GM10248 (cell line): ENCODE results near the gene GPR85.

Experiments used
- CTCF ChIA-PET: fragments of 300-600 bp; sonication (Branson Sonifier 250); formaldehyde crosslinking; extraction: SDS; loops from one replicate; lab custom pipeline; 2021; ENCODE audit warnings: antibody characterized with exemption; lab: Yijun Ruan, JAX
- POLR2A ChIA-PET: fragments of 350-650 bp; sonication (Branson Sonifier 250); formaldehyde crosslinking; extraction: SDS; loops from one replicate; lab custom pipeline; 2020; ENCODE audit warnings: antibody characterized with exemption; lab: Yijun Ruan, JAX
- DNase-seq: peaks from one replicate; pipeline ENCODE4 v3.0.0; 2012; ENCODE audit errors: extremely low spot score
- CTCF ChIP-seq: IDR thresholded peaks from 2 replicates; pipeline ENCODE4 v1.5.1; 2012; ENCODE audit warnings: mild to moderate bottlenecking, low read depth; ENCODE audit errors: extremely low read depth, missing control alignments, control extremely low read depth

The GPR85 gene

DNA sequence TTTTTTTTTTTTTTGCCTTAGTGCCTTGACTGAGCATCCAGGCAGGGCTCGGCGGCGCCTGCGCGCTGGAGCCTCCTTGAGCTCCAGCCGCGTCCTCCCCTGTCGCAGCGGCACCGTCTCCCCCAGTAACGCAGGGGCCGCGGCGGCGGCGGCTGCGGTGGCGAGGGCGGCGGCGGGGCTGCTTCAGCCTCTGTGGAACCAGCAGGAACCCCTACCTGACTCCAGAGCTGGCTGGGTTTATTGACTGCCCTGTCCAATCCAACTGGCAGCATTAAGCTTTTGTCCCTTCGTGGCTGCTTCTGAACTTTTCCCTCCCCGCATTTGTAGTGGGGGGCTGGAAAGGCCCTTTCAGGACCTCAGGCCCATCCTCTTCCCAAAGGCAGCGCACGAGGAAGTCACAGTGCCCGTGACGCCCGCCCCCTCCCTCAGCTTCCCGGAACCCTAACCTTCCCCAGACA is at the start of gene GPR85:
Gene GPR85 (minus strand): TSS at position 397 of the 458 bp plus-strand sequence. CDS start 2,106 bp downstream, outside the sequence.
- POLR2A ChIA-PET, result no interaction called here

DNA sequence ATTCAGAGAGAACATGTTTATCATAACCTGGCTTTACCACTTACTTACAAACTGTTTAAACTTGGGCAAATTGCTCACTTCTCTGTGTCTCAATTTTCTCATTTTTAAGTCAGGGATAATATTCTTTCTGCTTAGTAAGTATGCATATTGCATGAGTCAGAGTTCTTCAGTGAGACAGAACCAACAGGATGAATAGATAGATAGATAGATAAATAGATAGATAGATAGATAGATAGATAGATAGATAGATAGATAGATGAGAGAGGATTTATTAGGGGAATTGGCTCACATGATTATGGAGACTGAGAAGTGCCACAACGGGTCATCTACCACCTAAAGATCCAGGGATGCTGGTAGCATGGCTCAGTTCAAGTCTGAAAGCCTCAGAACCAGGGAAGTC is 47.4 kb upstream of the GPR85 start:
- CTCF ChIA-PET, result no interaction called here
- no peak for TF ChIP-seq CTCF
- POLR2A ChIA-PET, result no interaction called here
- no peak for DNase-seq

More for the DNA sequence above, at the start of gene GPR85:
- DNase-seq, result peak; percentile 42
- CTCF ChIA-PET, result interaction anchor here (1.0 to 1.2 kb wide), 3 partner anchors 9 to 73 kb away, joined by 3 to 5 read pairs (median 3); no protein-coding TSS in a partner anchor
- TF ChIP-seq CTCF, result no peak

GRCh38 chr7:113131367-113131766 is 44.7 kb upstream of the GPR85 start:
- POLR2A ChIA-PET, result no interaction called here
- TF ChIP-seq CTCF, result no peak
- CTCF ChIA-PET, result interaction anchor here (1.4 to 2.4 kb wide), 5 partner anchors 8 to 29 kb away, joined by 3 to 11 read pairs (median 5); no protein-coding TSS in a partner anchor
- no peak for DNase-seq

DNA sequence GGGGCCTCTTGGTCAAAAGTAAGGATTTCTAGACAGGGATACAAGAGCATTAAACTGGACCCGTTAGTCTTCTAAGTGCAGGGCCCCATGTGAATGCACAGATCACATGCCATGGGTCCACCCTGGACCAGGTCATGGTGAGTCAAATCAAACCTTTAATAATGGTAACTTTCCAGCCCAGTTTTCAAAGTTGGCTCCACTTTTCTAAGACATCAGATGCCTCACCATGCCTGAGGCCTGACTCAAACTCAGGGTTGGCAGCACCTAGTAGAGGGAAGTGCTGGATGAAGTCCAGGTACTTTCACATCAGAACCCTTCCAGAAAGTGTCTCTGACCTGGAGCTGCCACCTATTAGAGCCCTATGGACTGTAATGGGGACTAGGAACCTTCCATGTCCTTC is 41.4 kb upstream of the GPR85 start:
- no peak for DNase-seq
- ChIA-PET CTCF (no interaction called here), POLR2A (no interaction called here)
- no peak for TF ChIP-seq CTCF

- TF ChIP-seq CTCF, result no peak
- POLR2A ChIA-PET, result no interaction called here
- no peak for DNase-seq
- CTCF ChIA-PET, result interaction anchor here (1.2 to 2.1 kb wide), 5 partner anchors 9 to 138 kb away, joined by 3 to 8 read pairs (median 4); no protein-coding TSS in a partner anchor
These were observed 39.1 kb upstream of the GPR85 start for GRCh38 chr7:113125728-113126127.

DNA sequence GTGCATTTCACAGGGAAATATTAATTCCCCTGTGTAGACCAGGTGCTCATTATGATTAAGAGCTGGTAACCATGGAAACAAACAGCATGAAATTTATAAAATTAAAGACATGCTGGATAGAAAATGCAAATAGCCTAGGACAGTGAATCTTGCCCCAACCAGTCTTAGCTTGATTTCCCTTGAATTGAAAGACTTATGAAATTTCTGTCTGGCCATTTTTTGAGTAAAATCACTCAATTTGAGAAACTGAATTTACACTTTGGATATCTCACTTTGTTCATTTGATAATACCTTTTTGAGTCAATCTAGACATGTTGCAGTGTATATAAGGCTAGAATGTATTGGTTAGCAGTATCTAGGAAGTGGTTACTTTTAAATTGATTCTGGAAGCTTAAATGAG is 36.1 kb upstream of the GPR85 start:
- POLR2A ChIA-PET, result no interaction called here
- DNase-seq, result no peak
- TF ChIP-seq CTCF, result no peak
- CTCF ChIA-PET, result interaction anchor here (0.9 to 2.6 kb wide), 3 partner anchors 8 to 37 kb away, joined by 3 to 11 read pairs (median 3); no protein-coding TSS in a partner anchor

DNA sequence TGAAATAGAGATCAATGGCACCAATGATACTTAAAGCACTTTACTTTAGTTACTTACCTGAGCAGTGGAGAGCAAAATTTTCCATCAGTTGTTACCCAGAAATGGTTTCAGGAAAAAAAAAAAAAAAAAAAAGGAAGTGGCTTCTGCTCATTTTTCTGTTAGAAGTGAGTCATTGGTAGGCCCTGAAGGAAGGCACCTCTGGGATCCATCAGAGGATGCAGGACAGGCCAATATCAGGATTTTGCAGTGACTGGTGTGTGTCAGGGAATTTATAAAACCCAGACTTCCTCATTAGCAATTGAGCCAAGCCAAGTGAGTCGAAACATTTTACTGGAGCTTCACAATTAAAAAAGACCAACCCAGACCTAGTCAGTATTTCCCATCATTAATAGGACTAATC is 34.0 kb upstream of the GPR85 start:
- TF ChIP-seq CTCF, result no peak
- POLR2A ChIA-PET, result no interaction called here
- DNase-seq, result no peak
- CTCF ChIA-PET, result interaction anchor here (1.0 to 2.6 kb wide), 3 partner anchors 10 to 27 kb away, joined by 3 to 11 read pairs (median 5); no protein-coding TSS in a partner anchor
